HepG2 (cell line): ENCODE results near the gene BLVRB. TPM values are rescaled to one million over a fixed set of nuclear protein-coding genes. Genes with fewer than 3 reads are reported as not detected.
A peak's percentile ranks its signal among the peaks of the same experiment; 100 is the strongest.

Experiments used
- ESRRA ChIP-seq: sonication (generic); formaldehyde crosslinking; IDR thresholded peaks from 2 replicates; pipeline ENCODE4 v1.5.1; 2020; ENCODE audit warnings: mild to moderate bottlenecking, low read depth, missing genetic modification reagents
- HOXA7 ChIP-seq: sonication (generic); formaldehyde crosslinking; IDR thresholded peaks from 2 replicates; pipeline ENCODE4 v1.8.1; 2022; ENCODE audit warnings: mild to moderate bottlenecking, missing genetic modification reagents, moderate library complexity
- KDM2A ChIP-seq: sonication (generic); formaldehyde crosslinking; IDR thresholded peaks from 2 replicates; pipeline ENCODE4 v1.4.0; 2020; ENCODE audit warnings: low read depth, missing genetic modification reagents, borderline replicate concordance
- MED13 ChIP-seq: sonication (generic); formaldehyde crosslinking; IDR thresholded peaks from 2 replicates; pipeline ENCODE4 v1.5.0; 2020; ENCODE audit warnings: missing genetic modification reagents
- NFATC3 ChIP-seq: sonication (generic); formaldehyde crosslinking; IDR thresholded peaks from 2 replicates; pipeline ENCODE4 v1.5.1; 2020; ENCODE audit warnings: mild to moderate bottlenecking, missing genetic modification reagents
- NKX3-1 ChIP-seq: sonication (generic); formaldehyde crosslinking; IDR thresholded peaks from 2 replicates; pipeline ENCODE4 v1.5.0; 2020; ENCODE audit warnings: missing genetic modification reagents
- NONO ChIP-seq, 2 experiments: fragments of 450-650 bp in 1 of 2; sonication (generic) in 1 of 2; formaldehyde crosslinking in 1 of 2; IDR thresholded peaks in 1 of 2; conservative IDR thresholded peaks in 1 of 2; 2 replicates each; pipeline versions ENCODE4 v1.6.1 to v1.8.0; 2017 to 2022; ENCODE audit warnings: mild to moderate bottlenecking in 1 of 2, missing genetic modification reagents in 1 of 2, moderate library complexity in 1 of 2
- NR2F1 ChIP-seq, 2 experiments: fragments of 450-650 bp in 1 of 2; formaldehyde crosslinking in 1 of 2; IDR thresholded peaks; 2 replicates each; pipeline versions ENCODE4 v1.5.0 to v1.6.1; 2016 to 2020; ENCODE audit warnings: mild to moderate bottlenecking in 1 of 2, missing compliant biosample characterization in 1 of 2, missing genetic modification reagents in 1 of 2, moderate library complexity in 1 of 2
- REL ChIP-seq: sonication (generic); formaldehyde crosslinking; conservative IDR thresholded peaks from 2 replicates; pipeline ENCODE4 v1.8.0; 2022; ENCODE audit warnings: mild to moderate bottlenecking, missing genetic modification reagents, moderate library complexity
- SMAD3 ChIP-seq: sonication (generic); formaldehyde crosslinking; IDR thresholded peaks from 2 replicates; pipeline ENCODE4 v1.4.0; 2020; ENCODE audit warnings: missing genetic modification reagents
- SRSF1 ChIP-seq: fragments of 200-400 bp; formaldehyde crosslinking; optimal IDR thresholded peaks from 2 replicates; pipeline ENCODE3; 2017; ENCODE audit warnings: mild to moderate bottlenecking, low read depth, low read length, moderate library complexity
- XBP1 ChIP-seq: sonication (generic); formaldehyde crosslinking; IDR thresholded peaks from 2 replicates; pipeline ENCODE4 v1.5.0; 2020; ENCODE audit warnings: missing genetic modification reagents
- ZNF160 ChIP-seq: sonication (generic); formaldehyde crosslinking; IDR thresholded peaks from 2 replicates; pipeline ENCODE4 v1.8.0; 2022; ENCODE audit warnings: mild to moderate bottlenecking, inconsistent platforms, missing genetic modification reagents
- ZNF230 ChIP-seq: sonication (generic); formaldehyde crosslinking; IDR thresholded peaks from 2 replicates; pipeline ENCODE4 v1.4.0; 2020; ENCODE audit warnings: mild to moderate bottlenecking, missing genetic modification reagents
- ZNF34 ChIP-seq: sonication (generic); formaldehyde crosslinking; IDR thresholded peaks from 2 replicates; pipeline ENCODE4 v1.4.0; 2020; ENCODE audit warnings: mild to moderate bottlenecking, missing genetic modification reagents, borderline replicate concordance
- ZNF557 ChIP-seq: sonication (generic); formaldehyde crosslinking; IDR thresholded peaks from 2 replicates; pipeline ENCODE4 v1.4.0; 2020; ENCODE audit warnings: missing genetic modification reagents
- ZNF558 ChIP-seq: sonication (generic); formaldehyde crosslinking; IDR thresholded peaks from 2 replicates; pipeline ENCODE4 v1.9.0; 2022; ENCODE audit warnings: mild to moderate bottlenecking, missing genetic modification reagents, borderline replicate concordance
- ZNF782 ChIP-seq: sonication (generic); formaldehyde crosslinking; IDR thresholded peaks from 2 replicates; pipeline ENCODE4 v1.4.0; 2020; ENCODE audit warnings: missing genetic modification reagents, mild to moderate bottlenecking, borderline replicate concordance
- polyA plus RNA-seq, 8 experiments: library from polyadenylated mRNA; depleted of rRNA in 3 of 8; stranded (reverse) in 7 of 8; unstranded in 1 of 8; fragments of >200 nt; fragmentation: Illumina TruSeq in 4 of 8; extraction: Trizol in 4 of 8; gene quantifications; 2 replicates each; pipeline versions ENCODE4 v1.2.1 to v1.2.3, GENCODE V29; 2011 to 2016; ENCODE audit warnings: low read depth in 4 of 8, missing spikeins in 1 of 8, mixed read lengths in 1 of 8; ENCODE audit not compliant: insufficient read depth in 1 of 8
- total RNA-seq, 5 experiments: library from RNA; depleted of rRNA; stranded (reverse); fragments of >200 nt; fragmentation: Illumina TruSeq; extraction: Trizol; gene quantifications; 2 replicates each; pipeline ENCODE4 v1.2.3, GENCODE V29; 2016; ENCODE audit warnings: low read depth in 1 of 5
- TF ChIP-seq, protein P1 (sequence below): sonication (generic); formaldehyde crosslinking; IDR thresholded peaks from 2 replicates; pipeline ENCODE4 v1.4.0; 2020; ENCODE audit warnings: missing genetic modification reagents
- TF ChIP-seq, protein P2 (sequence below): IDR thresholded peaks from 2 replicates; pipeline ENCODE4 v1.6.1; 2016; ENCODE audit warnings: missing genetic modification reagents, missing compliant biosample characterization
- TF ChIP-seq, protein P3 (sequence below): sonication (generic); formaldehyde crosslinking; IDR thresholded peaks from 2 replicates; pipeline ENCODE4 v1.4.0; 2020; ENCODE audit warnings: missing genetic modification reagents, mild to moderate bottlenecking, borderline replicate concordance

Gene BLVRB
- total and polyA plus RNA-seq, 2 of the 13 experiments (the other 11 are each of a cell fraction or from before 2014, with no cell fraction given) = 25.9 to 51.4 TPM

DNA sequence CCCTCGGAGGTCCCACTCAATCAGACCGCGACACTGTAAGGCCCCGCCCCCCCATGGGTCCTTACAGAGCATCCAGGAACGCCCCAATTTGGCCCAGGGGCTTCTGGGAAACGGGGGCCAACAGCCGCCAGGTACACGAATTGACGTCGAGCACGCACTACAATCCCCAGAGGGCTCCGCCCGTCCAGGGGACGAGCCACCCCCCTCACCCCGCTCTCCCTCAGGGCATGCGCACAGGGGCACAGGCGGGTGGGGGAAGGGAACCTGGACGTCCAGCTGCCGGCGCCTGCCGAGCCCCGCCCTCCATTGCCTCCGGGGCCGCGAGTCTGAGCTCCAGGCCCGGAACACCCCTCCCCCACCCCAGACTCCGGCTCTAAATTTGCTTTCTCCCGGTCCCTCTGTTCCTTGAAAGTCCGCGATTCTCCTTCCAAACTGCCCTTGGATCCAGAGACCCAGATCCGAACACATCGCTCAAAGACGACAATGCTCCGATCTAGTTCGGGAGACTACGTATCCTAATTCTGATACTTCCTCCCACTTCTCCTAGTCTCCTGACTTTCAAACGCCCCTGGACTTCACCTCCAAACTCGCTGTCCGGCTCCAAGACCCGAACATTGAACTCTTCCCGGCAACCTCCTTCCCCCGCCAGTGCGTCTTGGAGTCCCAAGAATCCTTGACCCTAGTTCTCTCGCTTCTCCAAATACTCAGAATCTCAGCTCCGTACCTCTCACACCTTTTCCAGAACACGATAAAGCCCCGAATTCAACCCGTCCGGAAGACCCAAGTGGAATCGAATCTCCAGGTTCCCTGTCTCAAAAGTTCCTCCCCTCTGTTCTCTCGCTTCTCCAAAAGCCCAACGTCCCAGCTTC is 22.2 kb downstream of the BLVRB start (continued):
- TF ChIP-seq, protein P1, sequence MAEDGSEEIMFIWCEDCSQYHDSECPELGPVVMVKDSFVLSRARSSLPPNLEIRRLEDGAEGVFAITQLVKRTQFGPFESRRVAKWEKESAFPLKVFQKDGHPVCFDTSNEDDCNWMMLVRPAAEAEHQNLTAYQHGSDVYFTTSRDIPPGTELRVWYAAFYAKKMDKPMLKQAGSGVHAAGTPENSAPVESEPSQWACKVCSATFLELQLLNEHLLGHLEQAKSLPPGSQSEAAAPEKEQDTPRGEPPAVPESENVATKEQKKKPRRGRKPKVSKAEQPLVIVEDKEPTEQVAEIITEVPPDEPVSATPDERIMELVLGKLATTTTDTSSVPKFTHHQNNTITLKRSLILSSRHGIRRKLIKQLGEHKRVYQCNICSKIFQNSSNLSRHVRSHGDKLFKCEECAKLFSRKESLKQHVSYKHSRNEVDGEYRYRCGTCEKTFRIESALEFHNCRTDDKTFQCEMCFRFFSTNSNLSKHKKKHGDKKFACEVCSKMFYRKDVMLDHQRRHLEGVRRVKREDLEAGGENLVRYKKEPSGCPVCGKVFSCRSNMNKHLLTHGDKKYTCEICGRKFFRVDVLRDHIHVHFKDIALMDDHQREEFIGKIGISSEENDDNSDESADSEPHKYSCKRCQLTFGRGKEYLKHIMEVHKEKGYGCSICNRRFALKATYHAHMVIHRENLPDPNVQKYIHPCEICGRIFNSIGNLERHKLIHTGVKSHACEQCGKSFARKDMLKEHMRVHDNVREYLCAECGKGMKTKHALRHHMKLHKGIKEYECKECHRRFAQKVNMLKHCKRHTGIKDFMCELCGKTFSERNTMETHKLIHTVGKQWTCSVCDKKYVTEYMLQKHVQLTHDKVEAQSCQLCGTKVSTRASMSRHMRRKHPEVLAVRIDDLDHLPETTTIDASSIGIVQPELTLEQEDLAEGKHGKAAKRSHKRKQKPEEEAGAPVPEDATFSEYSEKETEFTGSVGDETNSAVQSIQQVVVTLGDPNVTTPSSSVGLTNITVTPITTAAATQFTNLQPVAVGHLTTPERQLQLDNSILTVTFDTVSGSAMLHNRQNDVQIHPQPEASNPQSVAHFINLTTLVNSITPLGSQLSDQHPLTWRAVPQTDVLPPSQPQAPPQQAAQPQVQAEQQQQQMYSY (CRISPR knock-in tag) = no peak
- TF ChIP-seq NR2F1 (CRISPR knock-in tag; IDR thresholded peaks at IDR 0.05) = peak in 1 of 2 experiments; percentile 24; a peak in 1 of 4 replicates
- no peak for TF ChIP-seq ZNF782 (CRISPR knock-in tag)
- TF ChIP-seq ZNF34 (CRISPR knock-in tag) = no peak
- no peak for TF ChIP-seq ZNF160 (CRISPR knock-in tag)
- TF ChIP-seq XBP1 (CRISPR knock-in tag) = no peak
- TF ChIP-seq ZNF558 (CRISPR knock-in tag) = no peak
- TF ChIP-seq REL (CRISPR knock-in tag) = no peak
- TF ChIP-seq NKX3-1 (CRISPR knock-in tag) = no peak; the same call in 1 of the 2 replicates
- peak; percentile 44 for TF ChIP-seq SRSF1
- no peak for TF ChIP-seq SMAD3
- no peak for TF ChIP-seq HOXA7 (CRISPR knock-in tag)
- TF ChIP-seq, protein P2, sequence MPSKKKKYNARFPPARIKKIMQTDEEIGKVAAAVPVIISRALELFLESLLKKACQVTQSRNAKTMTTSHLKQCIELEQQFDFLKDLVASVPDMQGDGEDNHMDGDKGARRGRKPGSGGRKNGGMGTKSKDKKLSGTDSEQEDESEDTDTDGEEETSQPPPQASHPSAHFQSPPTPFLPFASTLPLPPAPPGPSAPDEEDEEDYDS = peak; percentile 63
- TF ChIP-seq ZNF230 = no peak
- TF ChIP-seq NFATC3 (CRISPR knock-in tag) = no peak
- no peak; the same call in 1 of the 2 replicates for TF ChIP-seq ESRRA (CRISPR knock-in tag)
- TF ChIP-seq MED13 (CRISPR knock-in tag) = no peak
- TF ChIP-seq NONO (IDR thresholded peaks at IDR 0.05) = no peak
- peak; percentile 64; the same call in 1 of the 2 replicates for TF ChIP-seq NONO (CRISPR knock-in tag; conservative IDR thresholded peaks at IDR 0.05)
- TF ChIP-seq KDM2A (CRISPR knock-in tag) = peak; percentile 37; the same call in 1 of the 2 replicates
- TF ChIP-seq, protein P3, sequence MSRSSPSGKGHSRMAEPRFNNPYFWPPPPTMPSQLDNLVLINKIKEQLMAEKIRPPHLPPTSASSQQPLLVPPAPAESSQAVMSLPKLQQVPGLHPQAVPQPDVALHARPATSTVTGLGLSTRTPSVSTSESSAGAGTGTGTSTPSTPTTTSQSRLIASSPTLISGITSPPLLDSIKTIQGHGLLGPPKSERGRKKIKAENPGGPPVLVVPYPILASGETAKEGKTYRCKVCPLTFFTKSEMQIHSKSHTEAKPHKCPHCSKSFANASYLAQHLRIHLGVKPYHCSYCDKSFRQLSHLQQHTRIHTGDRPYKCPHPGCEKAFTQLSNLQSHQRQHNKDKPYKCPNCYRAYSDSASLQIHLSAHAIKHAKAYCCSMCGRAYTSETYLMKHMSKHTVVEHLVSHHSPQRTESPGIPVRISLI (CRISPR knock-in tag) = no peak
- no peak for TF ChIP-seq ZNF557
